OCI-LY3 (cell line): Measurements from ENCODE around the gene MYO16.

Experiments
- H2AFZ ChIP-seq: fragments of 200-600, 300-600 bp; shearing (Covaris generic); 2 replicates; pipeline ENCODE4 v1.6.0; 2014; ENCODE audit warnings: antibody characterized with exemption, low read depth, low read length
- H3K27ac ChIP-seq: fragments of 200-600, 300-600 bp; sonication (generic); 2 replicates; pipeline ENCODE4 v1.5.1; 2014; ENCODE audit warnings: mild to moderate bottlenecking, low read length, moderate library complexity, mixed read lengths
- H3K27me3 ChIP-seq: fragments of 200-600, 300-600 bp; sonication (generic); 2 replicates; pipeline ENCODE4 v1.6.1; 2014; ENCODE audit warnings: low read depth, low read length, mixed read lengths
- H3K36me3 ChIP-seq: fragments of 200-600, 300-600 bp; sonication (generic); replicated peaks from 2 replicates; pipeline ENCODE3; 2014; ENCODE audit warnings: low read depth, low read length, mixed read lengths
- H3K4me1 ChIP-seq: fragments of 300-600, 200-600 bp; sonication (generic); 2 replicates; pipeline ENCODE4 v1.6.1; 2014; ENCODE audit warnings: low read length, mixed read lengths
- H3K4me2 ChIP-seq: fragments of 200-600, 300-600 bp; sonication (generic); 2 replicates; pipeline ENCODE4 v1.6.1; 2014; ENCODE audit warnings: low read length, mixed read lengths
- H3K4me3 ChIP-seq: fragments of 300-600, 200-600 bp; sonication (generic); 2 replicates; pipeline ENCODE4 v1.5.1; 2014; ENCODE audit warnings: antibody characterized with exemption, mild to moderate bottlenecking, low read length, moderate library complexity
- H3K79me2 ChIP-seq: fragments of 300-600, 200-600 bp; shearing (Covaris generic); 2 replicates; pipeline ENCODE4 v1.6.1; 2014; ENCODE audit warnings: mild to moderate bottlenecking, low read length, mixed read lengths
- H3K9ac ChIP-seq: fragments of 300-600, 200-600 bp; shearing (Covaris generic); 2 replicates; pipeline ENCODE4 v1.6.0; 2014; ENCODE audit warnings: mild to moderate bottlenecking, low read length, moderate library complexity
- H3K9me3 ChIP-seq: fragments of 200-600, 300-600 bp; shearing (Covaris generic); 2 replicates; pipeline ENCODE4 v1.6.1; 2014; ENCODE audit warnings: low read length, mixed read lengths; ENCODE audit not compliant: insufficient read depth
- H4K20me1 ChIP-seq: fragments of 200-600, 300-600 bp; sonication (generic); 2 replicates; pipeline ENCODE4 v1.6.1; 2016; ENCODE audit warnings: low read length, mixed read lengths; ENCODE audit not compliant: insufficient read depth
- CTCF ChIP-seq: fragments of 200-600, 300-600 bp; sonication (generic); IDR thresholded peaks from 2 replicates; pipeline ENCODE4 v1.5.1; 2014; ENCODE audit warnings: antibody characterized with exemption, low read length, low read depth
- EZH2phosphoT487 ChIP-seq: fragments of 200-600 bp; shearing (Covaris generic); IDR thresholded peaks from 2 replicates; pipeline ENCODE4 v1.6.1; 2018; ENCODE audit warnings: antibody characterized with exemption, mixed run types, low read depth

The MYO16 gene

GRCh38 chr13:109007946-109008345, 378.5 kb downstream of the MYO16 start:
- Histone ChIP-seq H3K36me3 (no peaks in the 10 kb centered on the region), H2AFZ (no peak overlapping the region), H3K9me3 (no peaks in the 10 kb centered on the region), H4K20me1 (no peaks in the 10 kb centered on the region), H3K4me3 (no peak overlapping the region), H3K4me2 (no peak overlapping the region), H3K9ac (no peak overlapping the region), H3K4me1 (no peaks in the 10 kb centered on the region), H3K27ac (no peak overlapping the region), H3K27me3 (no peaks in the 10 kb centered on the region), H3K79me2 (no peaks in the 10 kb centered on the region)
- TF ChIP-seq EZH2phosphoT487 (no peak), CTCF (no peak)

- Histone ChIP-seq H3K4me2 (no peak overlapping the region), H2AFZ (no peak overlapping the region), H3K4me3 (no peak overlapping the region), H3K9ac (no peak overlapping the region), H3K27ac (no peak overlapping the region), H3K4me1 (no peaks in the 10 kb centered on the region), H3K79me2 (no peaks in the 10 kb centered on the region), H3K36me3 (no peaks in the 10 kb centered on the region), H4K20me1 (no peaks in the 10 kb centered on the region), H3K27me3 (no peaks in the 10 kb centered on the region), H3K9me3 (no peaks in the 10 kb centered on the region)
- TF ChIP-seq CTCF (no peak), EZH2phosphoT487 (no peak)
Measured at GRCh38 chr13:109009756-109010155, 380.3 kb downstream of the MYO16 start.

GRCh38 chr13:109010912-109011311, 381.5 kb downstream of the MYO16 start:
- H3K4me3 ChIP-seq, result no peak overlapping the region
- H3K27me3 ChIP-seq, result no peaks in the 10 kb centered on the region
- H3K4me1 ChIP-seq, result no peaks in the 10 kb centered on the region
- H3K27ac ChIP-seq, result no peak overlapping the region
- no peaks in the 10 kb centered on the region for H4K20me1 ChIP-seq
- H3K36me3 ChIP-seq, result no peaks in the 10 kb centered on the region
- H3K9ac ChIP-seq, result no peak overlapping the region
- H3K79me2 ChIP-seq, result no peaks in the 10 kb centered on the region
- H2AFZ ChIP-seq, result no peak overlapping the region
- no peaks in the 10 kb centered on the region for H3K9me3 ChIP-seq
- H3K4me2 ChIP-seq, result no peak overlapping the region
- TF ChIP-seq EZH2phosphoT487, result no peak
- TF ChIP-seq CTCF, result no peak

- Histone ChIP-seq H3K9me3 (no peaks in the 10 kb centered on the region), H3K36me3 (no peaks in the 10 kb centered on the region)
Measured at GRCh38 chr13:109012115-109012514, 382.7 kb downstream of the MYO16 start.

More at GRCh38 chr13:109012115-109012514, 382.7 kb downstream of the MYO16 start:
- Histone ChIP-seq H3K4me1 (no peaks in the 10 kb centered on the region), H3K4me2 (no peak overlapping the region), H3K27me3 (no peaks in the 10 kb centered on the region), H3K4me3 (no peak overlapping the region), H3K27ac (no peak overlapping the region), H3K9ac (no peak overlapping the region), H2AFZ (no peak overlapping the region), H3K79me2 (no peaks in the 10 kb centered on the region), H4K20me1 (no peaks in the 10 kb centered on the region)
- TF ChIP-seq CTCF (no peak), EZH2phosphoT487 (no peak)
